Ectodermal cell (in vitro differentiated cells): Measurements from ENCODE around the gene MYEF2.

Source experiments
- H3K27ac ChIP-seq: 2 replicates; pipeline ENCODE4 v1.7.0; 2013; ENCODE audit warnings: mild to moderate bottlenecking, low read depth, low read length; ENCODE audit not compliant: insufficient read depth, poor library complexity, severe bottlenecking
- H3K27me3 ChIP-seq: 2 replicates; pipeline ENCODE4 v1.7.0; 2013; ENCODE audit warnings: mild to moderate bottlenecking, low read length; ENCODE audit not compliant: insufficient read depth, control insufficient read depth, poor library complexity, severe bottlenecking
- H3K36me3 ChIP-seq: one replicate; pipeline ENCODE4 v1.7.0; 2013; ENCODE audit warnings: low read length; ENCODE audit not compliant: control insufficient read depth, insufficient read depth
- H3K4me1 ChIP-seq: one replicate; pipeline ENCODE4 v1.7.0; 2013; ENCODE audit warnings: low read length; ENCODE audit not compliant: control insufficient read depth, insufficient read depth
- H3K4me3 ChIP-seq: 2 replicates; pipeline ENCODE4 v1.7.0; 2013; ENCODE audit warnings: low read depth, low read length, control low read depth; ENCODE audit not compliant: insufficient read depth
- H3K9me3 ChIP-seq: 2 replicates; pipeline ENCODE4 v1.7.0; 2013; ENCODE audit warnings: mild to moderate bottlenecking, low read length, moderate library complexity; ENCODE audit not compliant: control insufficient read depth
- WGBS, 2 experiments: methylation state at CpG; one replicate each; pipeline ENCODE4 v1.1.7; 2013; ENCODE audit warnings: missing lambda C conversion rate in 2 of 2; 5-methylcytosine and 5-hydroxymethylcytosine counted together

MYEF2 gene

GRCh38 chr15:48186271-48186670 is 8.2 kb upstream of the MYEF2 start:
- Histone ChIP-seq H3K36me3 (no peaks in the 10 kb centered on the region), H3K4me1 (no peaks in the 10 kb centered on the region), H3K27ac (no peak overlapping the region), H3K27me3 (peaks cover 3% of the 10 kb centered on the region), H3K9me3 (no peaks in the 10 kb centered on the region), H3K4me3 (no peak overlapping the region)
- WGBS, 2 experiments: 91 to 97% methylated on average over 3 of the region's 3 CpGs

- WGBS, 2 experiments: 91 to 100% methylated on average over 1 to 2 of the region's 3 CpGs
- no peak overlapping the region for H3K4me3 ChIP-seq
- H3K9me3 ChIP-seq: no peaks in the 10 kb centered on the region
- no peaks in the 10 kb centered on the region for H3K27me3 ChIP-seq
- H3K27ac ChIP-seq: no peak overlapping the region
- no peaks in the 10 kb centered on the region for H3K36me3 ChIP-seq
- no peaks in the 10 kb centered on the region for H3K4me1 ChIP-seq
Measured at GRCh38 chr15:48185529-48185928, 7.4 kb upstream of the MYEF2 start.

- Histone ChIP-seq H3K36me3 (no peaks in the 10 kb centered on the region), H3K27ac (no peak overlapping the region), H3K4me3 (no peak overlapping the region), H3K4me1 (no peaks in the 10 kb centered on the region), H3K9me3 (no peaks in the 10 kb centered on the region), H3K27me3 (no peaks in the 10 kb centered on the region)
- 91 to 97% methylated on average over 2 of the region's 2 CpGs for WGBS, 2 experiments
Measured at GRCh38 chr15:48182749-48183148, 4.7 kb upstream of the MYEF2 start.

DNA sequence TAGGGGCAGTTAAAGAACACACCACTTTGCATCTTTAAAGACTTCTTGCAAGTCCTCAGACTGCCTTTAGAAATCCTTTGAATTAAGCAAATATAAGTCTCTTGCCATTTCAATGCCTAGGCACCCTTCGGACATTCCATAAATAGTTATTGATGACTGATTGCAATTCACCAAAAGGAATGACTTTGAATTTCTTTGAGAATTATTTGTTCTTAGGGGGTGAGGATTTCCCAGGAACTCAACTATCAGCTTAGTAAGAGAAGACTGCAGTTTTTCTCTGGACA is 495 bp upstream of the MYEF2 start:
- Histone ChIP-seq H3K36me3 (no peaks in the 10 kb centered on the region), H3K4me3 (peak overlapping the region; percentile 57), H3K27ac (no peak overlapping the region), H3K27me3 (no peaks in the 10 kb centered on the region), H3K9me3 (no peaks in the 10 kb centered on the region), H3K4me1 (peaks cover 12% of the 10 kb centered on the region)
- WGBS, 2 experiments: 71 to 80% methylated on average over 1 of the region's 1 CpG

- no peaks in the 10 kb centered on the region for H3K27me3 ChIP-seq
Measured at GRCh38 chr15:48177383-48177765, 721 bp downstream of the MYEF2 start.

DNA sequence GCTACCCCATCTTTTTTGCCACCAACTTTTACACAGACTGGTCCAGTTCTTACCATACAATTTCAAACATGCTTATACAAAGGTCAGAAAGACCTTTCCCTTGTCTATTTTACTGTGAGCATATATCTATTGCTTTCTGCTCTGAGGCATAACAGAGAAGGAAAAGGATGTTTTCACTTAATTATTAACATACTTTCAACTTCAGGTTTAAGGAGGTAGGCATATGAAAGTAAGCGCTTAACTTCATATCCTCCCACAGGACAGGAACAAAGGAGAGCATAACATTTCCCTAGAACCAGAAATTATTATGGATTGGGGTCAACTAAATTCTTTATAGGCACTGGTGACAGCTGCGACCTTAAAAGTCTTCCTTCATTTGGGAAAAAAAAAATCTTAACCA is 1.1 kb downstream of the MYEF2 start:
- Histone ChIP-seq H3K4me3 (peak overlapping the region; percentile 57), H3K27ac (no peak overlapping the region), H3K9me3 (no peaks in the 10 kb centered on the region), H3K27me3 (no peaks in the 10 kb centered on the region), H3K4me1 (peaks cover 12% of the 10 kb centered on the region), H3K36me3 (no peaks in the 10 kb centered on the region)
- WGBS, 2 experiments: 36 to 48% methylated on average over 1 to 2 of the region's 2 CpGs

More at GRCh38 chr15:48177383-48177765, 721 bp downstream of the MYEF2 start:
- H3K27ac ChIP-seq: peak overlapping the region; percentile 82
- H3K36me3 ChIP-seq: no peaks in the 10 kb centered on the region
- H3K4me3 ChIP-seq: peak overlapping the region; percentile 57
- 2 to 5% methylated on average over 10 of the region's 10 CpGs for WGBS, 2 experiments
- H3K9me3 ChIP-seq: no peaks in the 10 kb centered on the region
- H3K4me1 ChIP-seq: peaks cover 12% of the 10 kb centered on the region

- Histone ChIP-seq H3K9me3 (no peaks in the 10 kb centered on the region), H3K27ac (no peak overlapping the region), H3K4me1 (peaks cover 12% of the 10 kb centered on the region), H3K36me3 (no peaks in the 10 kb centered on the region), H3K27me3 (no peaks in the 10 kb centered on the region), H3K4me3 (peak overlapping the region; percentile 57)
- WGBS, 2 experiments: 93% methylated on average over 3 of the region's 4 CpGs; no CpG with 5 or more reads in 1 of the 2 experiments
Measured at GRCh38 chr15:48176112-48176511, 2.0 kb downstream of the MYEF2 start.

DNA sequence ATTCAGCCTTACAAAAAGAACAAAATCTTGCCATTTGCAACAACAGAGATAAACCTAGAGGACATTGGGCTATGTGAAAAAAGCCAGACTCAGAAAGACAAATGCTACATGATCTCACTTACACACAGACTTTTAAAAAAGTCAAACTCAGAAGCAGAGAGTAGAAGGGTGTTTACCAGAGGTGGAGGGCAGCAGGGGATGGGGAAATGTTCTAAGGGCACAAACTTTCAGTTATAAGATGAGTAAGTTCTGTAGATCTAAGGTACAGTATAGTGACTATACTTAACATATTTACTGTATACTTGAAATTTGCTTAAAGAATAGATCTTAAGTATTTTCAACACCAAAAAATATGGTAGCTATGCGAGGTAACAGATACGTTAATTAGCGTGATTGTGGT is 3.0 kb downstream of the MYEF2 start:
- H3K9me3 ChIP-seq: no peaks in the 10 kb centered on the region
- H3K4me1 ChIP-seq: peaks cover 12% of the 10 kb centered on the region
- H3K4me3 ChIP-seq: no peak overlapping the region
- H3K27ac ChIP-seq: no peak overlapping the region
- no peaks in the 10 kb centered on the region for H3K36me3 ChIP-seq
- 93 to 100% methylated on average over 3 of the region's 3 CpGs for WGBS, 2 experiments
- no peaks in the 10 kb centered on the region for H3K27me3 ChIP-seq

GRCh38 chr15:48170981-48171380 is 7.1 kb downstream of the MYEF2 start:
- H3K36me3 ChIP-seq: no peaks in the 10 kb centered on the region
- H3K9me3 ChIP-seq: no peaks in the 10 kb centered on the region
- peaks cover 2% of the 10 kb centered on the region for H3K4me1 ChIP-seq
- H3K4me3 ChIP-seq: no peak overlapping the region
- WGBS, 2 experiments: 83 to 100% methylated on average over 1 of the region's 1 CpG
- H3K27me3 ChIP-seq: no peaks in the 10 kb centered on the region
- no peak overlapping the region for H3K27ac ChIP-seq

DNA sequence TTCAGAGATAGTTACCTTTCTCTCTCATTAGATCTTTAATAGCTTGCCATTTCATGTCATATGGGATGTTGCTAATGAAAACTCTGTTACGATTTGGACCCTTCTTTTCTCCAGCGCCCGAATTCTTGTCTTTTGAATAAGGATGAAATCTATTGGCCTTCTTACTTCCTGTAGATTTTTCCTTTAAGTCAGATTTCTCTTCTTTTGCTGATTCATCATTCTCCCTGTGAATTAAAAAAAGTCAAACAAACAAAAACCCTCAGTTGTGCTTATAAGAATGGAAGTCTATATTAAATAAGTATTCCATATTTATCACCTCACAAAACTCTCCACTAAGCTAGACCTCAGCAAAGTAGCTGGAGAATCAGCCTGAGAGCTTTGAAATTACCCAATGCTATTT is 9.5 kb downstream of the MYEF2 start:
- Histone ChIP-seq H3K36me3 (peaks cover 5% of the 10 kb centered on the region), H3K27ac (no peak overlapping the region), H3K9me3 (no peaks in the 10 kb centered on the region), H3K4me1 (no peaks in the 10 kb centered on the region), H3K4me3 (no peak overlapping the region), H3K27me3 (no peaks in the 10 kb centered on the region)
- WGBS, 2 experiments: 63% methylated on average over 3 of the region's 3 CpGs

- Histone ChIP-seq H3K27ac (no peak overlapping the region), H3K4me1 (no peaks in the 10 kb centered on the region), H3K9me3 (no peaks in the 10 kb centered on the region), H3K36me3 (peaks cover 34% of the 10 kb centered on the region), H3K27me3 (no peaks in the 10 kb centered on the region), H3K4me3 (no peak overlapping the region)
- WGBS, 2 experiments: 85 to 93% methylated on average over 1 to 2 of the region's 2 CpGs
Measured at GRCh38 chr15:48153526-48153925, 24.6 kb downstream of the MYEF2 start.
